DMS53 treated with DMSO at 0.1 percent for 48 hours (cell line): ENCODE results near the gene GBX1.

Experiments used
- DNase-seq: peaks from one replicate; lab custom pipeline; 2025; ENCODE audit not compliant: unreplicated experiment; lab: John Stamatoyannopoulos, UW

GBX1 gene

GRCh38 chr7:151141311-151141854 is 26.1 kb downstream of the GBX1 start:
- no peak for DNase-seq

DNA sequence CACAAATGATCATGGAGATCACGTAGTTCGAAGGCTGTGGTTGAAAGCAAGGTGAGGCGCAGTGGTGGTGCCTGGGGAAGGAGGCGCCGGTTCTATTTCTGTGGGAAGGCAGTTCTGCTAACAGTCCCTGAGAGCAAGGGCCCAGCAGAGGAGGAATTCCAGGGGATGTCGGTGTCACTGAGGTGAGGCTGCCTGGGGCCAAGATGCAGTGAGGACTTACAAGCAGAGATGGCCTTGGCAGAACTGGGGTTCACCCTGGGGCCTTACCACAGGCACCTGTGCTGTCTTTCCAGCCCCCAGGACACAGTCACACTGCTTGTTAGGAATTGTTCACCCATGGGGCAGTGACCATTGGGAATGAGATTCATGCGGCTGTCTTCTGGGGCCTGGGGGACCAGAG is 26.7 kb downstream of the GBX1 start:
- no peak for DNase-seq

GRCh38 chr7:151139791-151140190 is 27.7 kb downstream of the GBX1 start:
- no peak for DNase-seq

DNA sequence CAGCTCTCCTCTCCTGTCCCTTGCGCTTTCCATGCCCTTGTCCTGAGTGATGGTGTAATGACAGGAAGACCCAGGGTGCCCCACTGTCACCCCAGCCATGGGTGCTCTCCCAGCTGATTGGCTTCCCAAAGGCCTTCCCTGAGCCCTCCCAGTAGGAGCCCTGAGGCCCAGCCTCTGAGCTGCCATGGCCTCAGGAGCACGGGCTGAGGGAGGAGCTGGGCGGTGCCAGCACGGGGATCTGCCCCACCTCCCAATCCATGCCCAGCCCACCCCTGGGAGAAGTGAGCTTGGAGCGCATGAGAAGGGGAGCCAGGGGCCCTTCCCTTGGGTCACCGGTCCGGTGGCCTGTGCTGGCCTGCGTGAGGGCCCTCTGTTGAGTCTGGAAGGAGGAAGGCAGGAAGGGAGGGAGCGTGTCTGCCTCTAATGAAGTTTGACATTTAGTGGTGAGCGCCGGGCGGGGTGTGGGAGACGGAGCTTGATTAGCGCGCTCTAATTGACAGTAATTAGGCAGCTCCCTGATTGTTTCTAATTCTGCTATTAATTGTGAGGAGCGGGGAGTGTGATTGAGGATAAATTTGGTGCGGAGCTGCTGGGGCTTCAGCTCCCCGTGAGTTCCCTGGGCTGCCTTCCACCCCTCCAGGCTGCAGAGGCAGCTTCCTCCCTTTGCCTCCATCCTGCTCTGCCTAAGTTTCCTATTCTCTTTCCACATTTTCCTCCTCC is 28.3 kb downstream of the GBX1 start:
- DNase-seq = no peak

GRCh38 chr7:151138153-151138851 is 29.2 kb downstream of the GBX1 start:
- no peak for DNase-seq

DNA sequence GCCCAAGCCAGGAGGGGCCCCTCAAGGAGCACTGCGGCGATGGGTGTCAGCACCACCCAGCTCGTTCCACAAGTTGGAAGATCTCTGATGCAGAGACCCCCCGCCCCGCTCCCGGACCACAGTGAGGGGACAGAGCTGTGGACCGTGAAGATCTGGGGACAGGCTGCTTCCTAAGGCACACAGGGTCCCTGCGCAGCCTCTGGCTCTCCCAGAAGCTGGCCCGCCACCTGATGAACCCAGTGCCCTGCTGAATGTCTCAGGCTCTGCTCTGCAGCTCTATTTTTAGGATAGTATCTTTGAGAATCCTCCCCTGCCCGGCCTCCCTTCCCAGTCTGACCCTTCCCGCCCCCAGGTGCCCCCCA is 29.7 kb downstream of the GBX1 start:
- no peak for DNase-seq

- no peak for DNase-seq
These were observed 30.3 kb downstream of the GBX1 start for GRCh38 chr7:151137076-151137675.

- DNase-seq = no peak
These were observed 31.3 kb downstream of the GBX1 start for GRCh38 chr7:151135866-151136843.

- no peak for DNase-seq
These were observed 32.0 kb downstream of the GBX1 start for GRCh38 chr7:151135525-151135845.

DNA sequence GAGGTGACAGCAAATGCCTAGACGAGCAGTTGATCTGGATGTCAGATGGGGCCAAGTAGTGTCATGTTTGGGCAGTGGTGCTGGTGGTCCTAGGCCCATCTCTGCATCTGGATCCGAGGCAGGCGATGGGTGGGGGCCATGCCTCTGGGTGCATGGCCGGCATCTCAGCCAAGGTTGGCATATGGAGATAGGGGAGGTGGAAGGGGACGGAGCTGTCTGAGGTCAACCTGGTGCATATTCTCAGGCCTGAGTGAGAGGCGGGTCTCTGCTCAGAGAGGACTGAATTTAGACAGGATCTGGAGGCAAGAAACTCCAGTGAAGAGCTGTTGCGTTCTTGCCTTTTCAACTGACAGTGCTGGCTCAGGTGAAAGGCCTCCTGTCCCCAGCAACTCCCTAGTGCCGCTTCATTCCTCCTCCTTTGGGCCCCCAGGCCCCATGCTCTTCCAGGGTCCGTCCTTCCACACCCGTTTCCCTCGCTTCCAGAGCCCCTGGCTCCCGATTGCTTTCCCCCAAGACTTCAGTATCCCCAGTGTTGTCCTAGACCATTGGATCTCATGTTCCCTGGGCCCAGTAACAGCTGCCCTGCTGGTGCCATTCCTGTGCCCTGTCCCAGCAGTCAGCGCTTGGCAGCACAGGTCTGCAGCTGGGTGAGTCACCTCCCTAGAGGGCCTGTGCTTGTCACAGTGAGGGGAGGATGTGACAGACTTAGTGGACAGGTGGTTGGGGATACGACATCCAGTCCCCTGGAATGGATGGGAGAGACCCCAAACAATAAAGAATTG is 32.6 kb downstream of the GBX1 start:
- no peak for DNase-seq

GRCh38 chr7:151133986-151134742 is 33.3 kb downstream of the GBX1 start:
- no peak for DNase-seq

GRCh38 chr7:151133266-151133985 is 34.1 kb downstream of the GBX1 start:
- DNase-seq = no peak

DNA sequence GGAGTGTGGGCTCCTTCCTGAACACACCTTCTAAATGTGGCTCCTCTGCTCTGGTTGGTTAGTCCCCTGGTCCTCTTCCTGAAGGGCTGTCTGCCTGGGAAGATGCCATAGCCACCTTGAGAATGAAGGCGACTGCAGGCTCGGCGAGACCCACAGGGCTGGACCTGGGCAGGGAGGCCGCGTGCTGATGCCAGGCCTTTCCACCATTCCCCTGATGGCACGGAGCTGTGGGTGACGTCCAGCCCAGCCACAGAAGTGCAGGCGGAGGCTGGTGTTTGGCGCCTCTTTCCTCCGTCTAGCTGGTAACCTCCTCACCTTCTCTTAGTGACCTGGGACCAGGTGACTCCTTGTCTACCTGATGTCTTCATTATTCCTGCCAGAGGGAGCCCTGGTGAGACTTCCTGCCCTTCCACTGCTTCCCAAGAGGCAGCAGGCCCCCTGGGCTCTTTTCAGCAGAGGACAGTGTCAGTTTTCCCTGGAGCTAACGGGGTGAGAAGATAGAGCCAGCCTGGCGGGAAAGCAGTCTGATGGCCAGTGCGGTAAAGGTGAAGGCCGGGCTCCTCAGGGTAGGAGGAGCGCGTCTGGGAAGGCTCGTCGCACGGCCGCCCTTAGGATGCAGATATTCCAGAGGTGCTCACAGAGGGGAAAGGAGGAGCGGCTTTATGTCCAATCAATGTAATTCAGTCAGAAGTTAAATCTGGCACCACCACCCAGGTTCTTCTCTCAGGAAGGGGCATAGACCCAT is 34.9 kb downstream of the GBX1 start:
- no peak for DNase-seq

- DNase-seq = no peak
These were observed 35.8 kb downstream of the GBX1 start for GRCh38 chr7:151131592-151132293.

DNA sequence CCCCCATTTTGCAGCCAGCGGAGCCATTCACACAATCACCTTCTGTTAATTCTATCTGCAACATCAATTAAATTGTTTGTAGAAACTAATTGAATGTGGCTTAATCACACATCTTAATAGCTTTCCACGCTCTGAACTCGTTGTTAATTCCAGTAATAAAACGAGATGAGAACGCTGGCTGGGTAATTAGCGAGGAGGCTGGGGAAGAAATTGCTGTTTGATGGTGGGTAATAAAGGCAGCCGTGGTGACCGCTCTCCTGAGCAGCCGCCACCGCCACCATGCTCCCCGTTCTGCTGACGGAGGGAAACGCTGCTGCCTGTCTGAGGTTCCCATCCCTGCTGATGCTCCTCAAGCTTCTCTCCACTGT is 36.3 kb downstream of the GBX1 start:
- DNase-seq = no peak

GRCh38 chr7:151130741-151131157 is 36.7 kb downstream of the GBX1 start:
- DNase-seq = no peak

DNA sequence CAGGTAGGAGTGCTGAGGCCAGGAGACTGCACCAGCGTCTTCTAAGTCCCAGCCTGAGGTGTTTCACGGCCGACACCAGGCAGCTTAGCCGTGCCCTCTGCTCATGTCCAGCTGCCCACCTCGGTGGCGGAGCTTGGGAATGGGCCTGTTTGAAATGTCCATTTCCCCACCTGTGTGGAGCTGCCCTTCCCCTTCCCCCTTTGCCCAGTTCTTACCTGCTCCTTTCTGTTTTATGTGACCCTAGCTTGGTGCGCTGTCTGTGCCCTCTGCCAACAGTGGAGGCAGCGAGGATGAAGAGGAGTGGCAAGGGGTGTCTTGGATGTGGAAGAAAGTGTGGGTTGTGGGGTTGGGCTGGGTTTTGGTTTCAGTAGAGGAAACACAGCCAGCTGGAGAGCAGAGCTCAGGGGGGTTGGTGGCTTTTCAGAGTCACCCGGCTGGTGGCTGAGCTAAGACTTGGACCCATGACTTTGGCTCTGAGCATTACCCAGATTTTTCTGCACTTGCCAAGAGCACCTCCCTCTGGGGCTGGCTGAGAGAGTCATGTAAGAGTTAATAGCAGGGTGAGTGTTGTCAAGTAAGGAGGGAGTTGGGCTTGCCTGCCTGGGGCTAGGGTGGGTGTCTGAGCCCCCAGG is 37.4 kb downstream of the GBX1 start:
- no peak for DNase-seq
